Mucosa of rectum (tissue), 2 donors: ENCODE measurements around the gene MANBA.

Experiments used
- H3K27ac ChIP-seq, 2 donors: one replicate each; pipeline ENCODE4 v1.7.0; 2013; ENCODE audit warnings: inconsistent platforms in 2 of 2, low read depth in 2 of 2, low read length in 2 of 2
- H3K27me3 ChIP-seq, 2 donors: one replicate each; pipeline ENCODE4 v1.7.0; 2013; ENCODE audit warnings: low read length in 2 of 2; ENCODE audit not compliant: control insufficient read depth in 2 of 2, insufficient read depth in 2 of 2
- H3K36me3 ChIP-seq, 2 donors: one replicate each; pipeline ENCODE4 v1.7.0; 2013; ENCODE audit warnings: low read length in 2 of 2; ENCODE audit not compliant: control insufficient read depth in 2 of 2, insufficient read depth in 2 of 2
- H3K4me1 ChIP-seq, 2 donors: one replicate each; pipeline ENCODE4 v1.7.0; 2013; ENCODE audit warnings: low read length in 2 of 2, mild to moderate bottlenecking in 1 of 2; ENCODE audit not compliant: control insufficient read depth in 2 of 2, insufficient read depth in 2 of 2
- H3K4me3 ChIP-seq, 2 donors: one replicate each; pipeline ENCODE4 v1.7.0; 2013; ENCODE audit warnings: low read length in 2 of 2
- H3K9ac ChIP-seq, 2 donors: one replicate each; pipeline ENCODE4 v1.7.0; 2013; ENCODE audit warnings: low read length in 2 of 2, low read depth in 1 of 2, mild to moderate bottlenecking in 1 of 2
- H3K9me3 ChIP-seq, 2 donors: one replicate each; pipeline ENCODE4 v1.7.0; 2013; ENCODE audit warnings: low read length in 2 of 2; ENCODE audit not compliant: control insufficient read depth in 2 of 2
- donor health status: healthy.
- donor health status: Normal muscosa, but diverticular disease.

MANBA gene

GRCh38 chr4:102787944-102788343, 27.2 kb upstream of the MANBA start:
- Histone ChIP-seq H3K4me1 (no peaks in the 10 kb centered on the region), H3K9me3 (no peaks in the 10 kb centered on the region), H3K27ac (no peak overlapping the region), H3K36me3 (no peaks in the 10 kb centered on the region), H3K9ac (no peak overlapping the region), H3K27me3 (no peaks in the 10 kb centered on the region), H3K4me3 (no peak overlapping the region)

GRCh38 chr4:102787096-102787881, 26.5 kb upstream of the MANBA start:
- H3K4me3 ChIP-seq, result no peak overlapping the region
- no peak overlapping the region for H3K27ac ChIP-seq
- no peaks in the 10 kb centered on the region for H3K4me1 ChIP-seq
- no peaks in the 10 kb centered on the region for H3K27me3 ChIP-seq
- no peaks in the 10 kb centered on the region for H3K9me3 ChIP-seq
- H3K9ac ChIP-seq, result no peak overlapping the region
- no peaks in the 10 kb centered on the region for H3K36me3 ChIP-seq

DNA sequence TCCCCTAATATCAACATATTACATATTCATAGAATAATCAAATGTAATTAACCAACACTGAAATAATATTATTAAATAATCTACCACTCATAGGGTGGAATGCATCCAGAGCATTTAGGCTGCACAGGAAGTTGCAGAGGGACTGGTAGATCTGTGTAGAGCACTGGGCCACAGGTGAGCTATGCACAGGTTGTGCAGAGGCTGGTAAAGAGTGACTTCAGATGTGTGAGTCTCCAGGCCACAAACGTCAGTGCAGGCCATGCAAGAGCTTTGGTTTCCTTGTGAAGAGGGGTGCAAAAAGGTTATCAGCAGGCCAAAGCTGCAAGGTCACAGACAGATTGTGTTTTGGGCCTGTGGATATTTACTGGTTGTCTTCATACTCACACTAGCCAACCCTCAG, 25.5 kb upstream of the MANBA start:
- Histone ChIP-seq H3K4me1 (no peaks in the 10 kb centered on the region), H3K27me3 (no peaks in the 10 kb centered on the region), H3K27ac (no peak overlapping the region), H3K9ac (no peak overlapping the region), H3K4me3 (no peak overlapping the region), H3K9me3 (no peaks in the 10 kb centered on the region), H3K36me3 (no peaks in the 10 kb centered on the region)

GRCh38 chr4:102783006-102783405, 22.2 kb upstream of the MANBA start:
- no peaks in the 10 kb centered on the region for H3K36me3 ChIP-seq
- H3K4me3 ChIP-seq, result no peak overlapping the region
- no peaks in the 10 kb centered on the region for H3K9me3 ChIP-seq
- no peak overlapping the region for H3K9ac ChIP-seq
- H3K4me1 ChIP-seq, result peaks cover 5 to 8% of the 10 kb centered on the region in 2 donors
- H3K27ac ChIP-seq, result no peak overlapping the region
- H3K27me3 ChIP-seq, result no peaks in the 10 kb centered on the region

GRCh38 chr4:102781570-102781969, 20.8 kb upstream of the MANBA start:
- no peak overlapping the region for H3K9ac ChIP-seq
- no peaks in the 10 kb centered on the region for H3K9me3 ChIP-seq
- H3K4me3 ChIP-seq, result no peak overlapping the region
- H3K27ac ChIP-seq, result no peak overlapping the region
- H3K4me1 ChIP-seq, result peaks cover 5 to 8% of the 10 kb centered on the region in 2 donors
- no peaks in the 10 kb centered on the region for H3K27me3 ChIP-seq
- H3K36me3 ChIP-seq, result no peaks in the 10 kb centered on the region

GRCh38 chr4:102780476-102781144, 19.8 kb upstream of the MANBA start:
- Histone ChIP-seq H3K4me1 (peaks cover 5 to 8% of the 10 kb centered on the region in 2 donors), H3K27ac (no peak overlapping the region), H3K9me3 (no peaks in the 10 kb centered on the region), H3K36me3 (no peaks in the 10 kb centered on the region), H3K9ac (no peak overlapping the region), H3K27me3 (no peaks in the 10 kb centered on the region), H3K4me3 (no peak overlapping the region)

GRCh38 chr4:102779204-102779603, 18.4 kb upstream of the MANBA start:
- Histone ChIP-seq H3K36me3 (no peaks in the 10 kb centered on the region), H3K4me1 (peaks cover 5 to 8% of the 10 kb centered on the region in 2 donors), H3K9ac (peak overlapping the region in 1 of 2 donors; percentile 1), H3K27me3 (no peaks in the 10 kb centered on the region), H3K4me3 (peak overlapping the region; percentile 28 to 41), H3K27ac (no peak overlapping the region), H3K9me3 (no peaks in the 10 kb centered on the region)

GRCh38 chr4:102778720-102779119, 18.0 kb upstream of the MANBA start:
- H3K9me3 ChIP-seq, result no peaks in the 10 kb centered on the region
- H3K27ac ChIP-seq, result no peak overlapping the region
- no peaks in the 10 kb centered on the region for H3K27me3 ChIP-seq
- H3K9ac ChIP-seq, result peak overlapping the region in 1 of 2 donors; percentile 1
- peak overlapping the region; percentile 28 to 41 for H3K4me3 ChIP-seq
- H3K36me3 ChIP-seq, result no peaks in the 10 kb centered on the region
- H3K4me1 ChIP-seq, result peaks cover 5 to 8% of the 10 kb centered on the region in 2 donors

GRCh38 chr4:102775805-102776204, 15.0 kb upstream of the MANBA start:
- Histone ChIP-seq H3K9ac (no peak overlapping the region), H3K27me3 (no peaks in the 10 kb centered on the region), H3K36me3 (no peaks in the 10 kb centered on the region), H3K4me3 (no peak overlapping the region), H3K4me1 (peaks cover 5 to 8% of the 10 kb centered on the region in 2 donors), H3K27ac (no peak overlapping the region), H3K9me3 (no peaks in the 10 kb centered on the region)

- H3K9ac ChIP-seq, result no peak overlapping the region
- H3K4me3 ChIP-seq, result no peak overlapping the region
- H3K4me1 ChIP-seq, result peaks cover 4 to 7% of the 10 kb centered on the region in 2 donors
- no peaks in the 10 kb centered on the region for H3K36me3 ChIP-seq
- no peak overlapping the region for H3K27ac ChIP-seq
- no peaks in the 10 kb centered on the region for H3K9me3 ChIP-seq
- no peaks in the 10 kb centered on the region for H3K27me3 ChIP-seq
These were observed 13.5 kb upstream of the MANBA start for GRCh38 chr4:102774254-102774653.
